HG02884 (cell line): Measurements from ENCODE around the gene CRYGA.
"Not testable (repeated sequence)": the region's sequence is repeated elsewhere in the genome, so short reads cannot be mapped to it uniquely, and the experiment has no call there.

ENCODE experiments used
- ATAC-seq: cut with Tn5 transposase; IDR thresholded peaks from one replicate; pipeline ENCODE4 v1.9.1; 2021; ENCODE audit warnings: mild to moderate bottlenecking, moderate library complexity; ENCODE audit not compliant: unreplicated experiment

Gene CRYGA

DNA sequence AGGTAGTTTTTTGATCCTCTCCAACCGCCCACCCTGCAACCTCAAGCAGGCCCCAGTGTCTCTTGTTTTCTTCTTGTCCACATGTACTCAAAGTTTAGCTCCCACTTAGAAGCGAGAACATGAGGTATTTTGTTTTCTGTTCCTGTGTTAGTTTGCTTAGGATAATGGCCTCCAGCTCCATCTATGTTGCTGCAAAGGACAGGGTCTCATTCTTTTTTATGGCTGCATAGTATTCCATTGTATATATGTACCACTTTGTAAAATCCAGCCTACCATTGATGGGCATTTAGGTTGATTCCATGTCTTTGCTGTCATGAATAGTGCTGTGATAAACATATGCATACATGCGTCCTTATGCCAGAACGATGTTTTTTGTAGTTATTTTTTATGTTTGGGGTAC is 36.3 kb downstream of the CRYGA start:
- ATAC-seq, result no peak

DNA sequence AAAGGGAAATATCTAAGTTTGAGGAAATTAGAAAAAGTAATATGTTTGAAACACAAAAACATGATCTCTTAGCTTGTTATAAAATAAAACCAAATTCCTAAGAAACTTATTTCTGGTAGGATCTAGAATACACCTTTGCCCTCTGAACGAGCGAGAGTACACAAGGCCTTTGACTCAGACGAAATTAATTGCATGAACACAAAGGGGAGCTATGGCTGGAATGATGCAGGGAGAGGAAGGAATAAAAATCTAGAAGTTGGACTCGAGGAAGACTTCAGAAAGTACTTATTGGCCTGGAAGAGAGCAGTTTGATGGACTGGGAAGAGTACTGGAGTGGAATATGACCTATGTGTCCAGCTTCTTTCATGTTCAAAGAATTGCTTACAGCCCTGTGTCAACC is 38.1 kb downstream of the CRYGA start:
- no peak for ATAC-seq

DNA sequence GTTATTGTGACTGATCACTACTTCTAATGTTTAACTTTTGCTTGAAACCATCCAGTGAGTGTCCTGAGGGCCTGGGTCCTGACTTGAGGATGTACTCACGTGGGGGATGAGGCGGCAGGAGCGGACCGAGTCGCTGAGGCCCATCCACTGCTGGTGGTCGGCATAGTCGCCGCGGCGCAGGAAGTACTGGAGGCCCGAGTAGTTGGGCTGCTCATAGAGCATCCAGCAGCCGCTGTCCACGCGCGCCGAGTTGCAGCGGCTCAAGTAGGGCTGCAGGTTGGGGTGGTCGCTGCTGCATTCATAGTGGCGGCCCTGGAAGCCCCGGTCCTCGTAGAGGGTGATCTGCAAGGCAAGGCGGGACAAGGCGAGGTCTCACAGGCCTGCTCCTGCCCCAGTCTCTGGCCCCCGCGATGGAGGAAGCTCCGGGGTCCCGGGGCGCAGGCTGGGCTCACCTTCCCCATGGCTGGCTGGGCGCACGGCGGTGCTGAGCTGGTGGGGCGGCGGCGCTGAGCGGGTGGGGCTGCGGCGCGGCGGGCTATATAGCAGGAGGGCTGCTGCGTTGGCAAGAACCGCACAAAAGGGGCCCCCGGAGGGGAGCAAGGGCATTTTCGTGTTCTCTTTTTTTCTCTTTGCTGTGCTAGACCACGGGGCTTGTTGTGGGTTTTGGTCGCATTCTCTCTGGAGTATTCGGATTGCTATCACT is 39.2 kb downstream of the CRYGA start, which contains the start of gene CRYGD:
TSS of gene CRYGD (minus strand) at position 512 of the 703 bp plus-strand sequence. CDS start at position 461, 51 bp downstream.
- not testable (repeated sequence) for ATAC-seq

DNA sequence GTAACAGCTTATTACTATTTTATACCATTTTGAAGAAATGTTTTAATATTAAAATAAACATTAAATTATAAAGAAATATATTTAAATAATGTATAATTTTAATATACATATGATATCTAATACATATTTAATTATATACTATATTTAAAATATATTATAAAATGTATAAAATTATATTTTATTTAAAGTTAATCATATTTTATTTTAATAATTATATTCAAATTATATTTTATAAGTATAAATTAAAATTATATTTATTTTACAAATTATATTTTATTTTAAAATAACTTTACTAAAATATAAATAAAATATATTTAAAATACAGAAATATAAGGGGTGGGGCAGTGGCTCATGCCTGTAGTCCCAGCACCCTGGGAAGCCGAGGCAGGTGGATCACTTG is 41.1 kb downstream of the CRYGA start:
- ATAC-seq, result no peak

DNA sequence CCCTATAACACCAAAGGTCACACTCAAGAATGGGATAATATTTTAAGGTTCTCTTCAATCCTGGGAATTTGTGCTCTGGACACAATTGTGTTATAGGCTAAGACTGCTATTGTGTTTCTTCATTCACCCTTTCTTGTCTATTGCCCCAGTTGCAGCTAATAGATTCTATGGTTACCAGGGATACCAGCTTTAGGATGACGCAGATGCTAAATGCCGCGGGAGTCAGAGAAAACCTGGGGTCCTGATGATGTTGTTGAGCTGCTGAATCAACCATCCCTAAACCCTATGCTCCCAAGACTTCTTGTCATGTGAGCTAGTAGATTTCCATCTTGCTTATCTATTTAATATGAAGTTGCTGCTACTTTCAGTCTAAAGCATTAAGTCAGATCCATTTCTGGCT is 44.5 kb downstream of the CRYGA start:
- ATAC-seq, result no peak

DNA sequence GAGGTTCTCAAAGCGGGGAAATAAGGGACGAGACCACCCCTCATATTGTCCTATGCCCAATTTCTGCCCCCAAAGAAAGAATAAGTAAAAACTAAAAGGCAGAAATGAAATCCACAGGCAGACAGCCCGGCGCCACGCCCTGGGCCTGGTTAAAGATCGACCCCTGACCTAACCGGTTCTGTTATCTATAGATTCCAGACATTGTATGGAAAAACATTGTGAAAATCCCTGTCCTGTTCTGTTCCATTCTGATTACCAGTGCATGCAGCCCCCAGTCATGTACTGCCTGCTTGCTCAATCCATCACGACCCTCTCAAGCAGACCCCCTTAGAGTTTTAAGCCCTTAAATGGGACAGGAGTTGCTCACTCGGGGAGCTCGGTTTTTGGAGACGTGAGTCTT is 46.0 kb downstream of the CRYGA start:
- not testable (repeated sequence) for ATAC-seq

DNA sequence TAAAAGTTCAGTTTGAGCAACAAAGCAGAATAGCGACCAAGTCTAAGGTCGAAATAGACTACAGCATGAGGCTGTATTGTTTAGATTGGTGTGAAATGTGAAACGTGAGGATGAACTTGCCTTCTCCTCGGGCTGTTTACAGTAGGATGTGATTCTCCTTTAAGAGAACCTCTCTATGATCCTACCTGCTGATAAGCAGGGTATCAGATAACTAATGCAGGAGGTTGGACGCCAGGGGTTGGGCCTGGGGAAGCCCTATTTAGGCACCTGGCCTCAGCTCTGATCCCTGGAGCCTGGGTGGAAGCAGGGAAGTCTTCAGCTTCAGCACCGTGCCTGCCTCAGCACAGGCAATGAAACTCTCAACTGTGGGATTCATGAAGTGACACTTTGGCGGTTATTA is 50.4 kb downstream of the CRYGA start:
- ATAC-seq, result no peak

DNA sequence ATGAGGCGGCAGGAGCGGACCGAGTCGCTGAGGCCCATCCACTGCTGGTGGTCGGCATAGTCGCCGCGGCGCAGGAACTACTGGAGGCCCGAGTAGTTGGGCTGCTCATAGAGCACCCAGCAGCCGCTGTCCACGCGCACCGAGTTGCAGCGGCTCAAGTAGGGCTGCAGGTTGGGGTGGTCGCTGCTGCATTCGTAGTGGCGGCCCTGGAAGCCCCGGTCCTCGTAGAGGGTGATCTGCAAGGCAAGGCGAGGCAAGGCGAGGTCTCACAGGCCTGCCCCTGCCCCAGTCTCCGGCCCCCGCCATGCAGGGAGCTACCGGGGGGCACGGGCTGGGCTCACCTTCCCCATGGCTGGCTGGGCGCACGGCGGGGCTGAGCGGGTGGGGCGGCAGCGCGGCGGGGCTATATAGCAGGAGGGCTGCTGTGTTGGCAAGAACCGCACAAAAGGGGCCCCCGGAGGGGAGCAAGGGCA is 51.1 kb downstream of the CRYGA start:
- not testable (repeated sequence) for ATAC-seq
